ENCODE results near the gene GTF2H3.

The GTF2H3 gene

DNA sequence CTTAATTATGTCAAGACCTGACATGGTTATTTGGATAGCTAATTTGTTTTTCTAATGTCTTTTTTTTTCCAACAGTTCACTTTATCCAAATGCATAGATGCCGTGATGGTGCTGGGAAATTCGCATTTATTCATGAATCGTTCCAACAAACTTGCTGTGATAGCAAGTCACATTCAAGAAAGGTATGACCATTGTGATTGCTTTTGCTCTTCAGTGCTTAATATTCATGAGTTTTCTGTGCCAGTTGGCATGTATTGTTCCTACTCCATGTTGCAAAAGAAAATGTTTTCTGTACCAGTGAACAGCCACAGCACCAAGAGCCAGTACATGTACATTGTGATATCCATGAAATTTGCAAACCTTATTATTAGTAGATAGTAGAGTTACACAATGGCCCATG, 11.8 kb downstream of the GTF2H3 start:
- DNase-seq (ENCODE audit: extremely low read depth in 1 of 2, low read depth in 1 of 2) = no peak

DNA sequence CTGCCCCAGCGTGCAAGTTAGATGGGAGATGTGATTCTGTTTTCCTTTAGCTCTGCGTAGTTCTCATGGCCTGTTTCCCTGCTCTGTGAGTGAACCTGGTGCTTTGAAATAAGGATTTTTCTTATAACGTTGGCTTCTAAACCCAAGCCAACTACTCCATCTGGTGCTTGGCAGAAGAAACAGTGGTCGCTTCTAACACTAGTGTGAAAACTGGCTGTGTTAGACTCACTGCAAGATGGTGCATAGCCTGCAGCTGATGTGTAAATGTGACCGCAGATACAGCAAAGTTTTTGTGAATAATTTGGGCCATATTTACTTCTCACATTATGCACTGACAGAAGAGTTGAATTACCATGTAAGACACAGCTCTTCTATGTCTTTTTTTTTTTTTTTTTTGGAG, 12.2 kb downstream of the GTF2H3 start:
- DNase-seq (ENCODE audit: extremely low read depth in 1 of 2, low read depth in 1 of 2) = no peak

- DNase-seq (ENCODE audit: extremely low read depth in 1 of 2, low read depth in 1 of 2) = no peak
Measured at GRCh38 chr12:123648401-123648800, 14.8 kb downstream of the GTF2H3 start.

GRCh38 chr12:123654129-123654701, 20.6 kb downstream of the GTF2H3 start:
- no peak for DNase-seq (ENCODE audit: extremely low read depth in 1 of 2, low read depth in 1 of 2)

DNA sequence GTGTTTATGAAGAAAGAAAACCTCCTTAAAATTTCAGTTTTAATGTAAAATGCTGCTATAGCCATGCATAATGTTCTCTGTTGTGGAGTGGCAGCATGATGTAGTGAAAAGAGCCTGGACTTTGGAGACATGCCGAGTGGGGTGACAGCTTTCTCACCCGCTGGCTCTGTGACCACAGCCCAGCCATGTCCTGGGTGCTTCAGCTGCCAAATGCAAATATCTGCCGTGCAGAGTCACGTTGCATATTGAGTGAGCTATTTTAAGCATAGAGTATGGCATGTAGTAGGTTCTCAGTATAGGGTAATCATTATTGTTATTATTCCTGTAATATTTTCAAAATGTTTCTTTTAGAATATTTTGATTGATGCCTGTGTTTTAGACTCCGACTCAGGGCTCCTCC, 21.8 kb downstream of the GTF2H3 start:
- DNase-seq (ENCODE audit: extremely low read depth in 1 of 2, low read depth in 1 of 2) = no peak

- no peak for DNase-seq (ENCODE audit: extremely low read depth in 1 of 2, low read depth in 1 of 2)
Measured at GRCh38 chr12:123656392-123656791, 22.8 kb downstream of the GTF2H3 start.

DNA sequence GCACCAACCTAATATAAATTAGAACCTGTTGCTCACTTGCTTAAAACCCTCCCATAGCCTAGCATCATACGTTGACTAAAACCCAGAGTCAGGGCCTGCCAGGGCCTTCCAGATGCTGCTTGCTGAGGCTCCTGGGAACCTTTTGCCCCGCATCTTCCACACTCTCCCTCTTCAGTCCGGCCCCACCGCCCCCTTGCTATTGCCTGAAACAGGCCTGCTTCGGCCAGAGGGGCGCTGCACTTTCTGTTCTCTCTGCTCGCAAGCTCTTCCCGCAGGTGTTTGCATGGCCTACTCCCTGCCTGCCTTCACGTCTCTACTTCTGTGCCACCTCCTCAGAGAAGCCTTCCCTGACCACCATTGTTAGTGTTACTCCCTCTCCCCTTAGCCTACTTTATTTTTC, 23.6 kb downstream of the GTF2H3 start:
- DNase-seq (ENCODE audit: extremely low read depth in 1 of 2, low read depth in 1 of 2) = no peak

DNA sequence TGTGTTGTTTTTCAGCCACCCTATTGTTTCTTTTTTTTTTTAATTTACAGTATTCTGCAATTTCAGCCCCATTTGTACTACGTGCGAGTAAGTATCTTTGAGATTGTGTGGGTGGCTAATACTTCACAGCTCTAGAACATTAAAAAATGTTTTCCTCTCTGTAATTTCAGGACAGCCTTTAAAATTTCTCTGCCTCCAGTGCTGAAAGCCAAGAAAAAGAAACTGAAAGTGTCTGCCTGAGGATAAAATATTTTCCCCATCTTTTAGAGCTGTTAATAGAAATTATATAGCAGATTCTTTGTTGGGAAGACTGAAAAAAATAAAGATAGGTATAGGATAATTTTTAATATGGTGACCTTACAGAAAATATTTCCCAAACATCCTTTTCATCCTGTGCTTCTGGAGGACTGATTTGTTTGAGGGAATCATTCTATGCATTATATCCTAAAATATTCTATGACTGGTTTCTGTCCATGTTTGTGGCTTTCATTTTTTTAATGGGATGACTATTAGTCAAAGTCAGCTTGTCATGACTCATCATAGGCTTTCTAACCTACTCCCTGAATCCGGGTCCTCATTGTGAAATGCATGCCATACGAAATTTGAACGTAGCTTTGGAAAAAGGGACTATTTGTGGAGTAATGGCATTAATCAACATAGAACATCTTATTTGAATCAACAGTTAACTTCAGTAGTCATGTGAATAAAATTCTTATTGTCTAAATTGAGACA, 26.5 kb downstream of the GTF2H3 start:
- no peak for DNase-seq (ENCODE audit: extremely low read depth in 1 of 2, low read depth in 1 of 2)

DNA sequence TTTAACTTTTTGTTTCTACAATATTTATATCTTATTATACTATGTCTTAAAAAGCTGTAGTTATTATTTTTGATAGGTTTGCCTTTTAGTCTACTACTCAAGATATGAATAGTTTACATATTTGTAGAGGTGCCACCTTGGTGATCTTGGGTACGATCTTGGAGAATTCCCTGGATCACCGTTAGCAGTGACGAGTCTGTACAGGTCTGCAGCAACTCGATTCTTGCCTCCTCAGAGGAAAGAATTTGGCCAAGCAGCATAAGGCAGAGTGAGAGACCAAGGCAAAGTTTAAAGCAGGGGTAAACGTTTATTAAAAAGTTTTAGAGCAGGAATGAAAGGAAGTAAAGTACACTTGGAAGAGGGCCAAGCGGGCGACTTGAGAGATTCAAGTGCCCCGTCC, 34.1 kb downstream of the GTF2H3 start:
- no peak for DNase-seq (ENCODE audit: extremely low read depth in 1 of 2, low read depth in 1 of 2)

DNA sequence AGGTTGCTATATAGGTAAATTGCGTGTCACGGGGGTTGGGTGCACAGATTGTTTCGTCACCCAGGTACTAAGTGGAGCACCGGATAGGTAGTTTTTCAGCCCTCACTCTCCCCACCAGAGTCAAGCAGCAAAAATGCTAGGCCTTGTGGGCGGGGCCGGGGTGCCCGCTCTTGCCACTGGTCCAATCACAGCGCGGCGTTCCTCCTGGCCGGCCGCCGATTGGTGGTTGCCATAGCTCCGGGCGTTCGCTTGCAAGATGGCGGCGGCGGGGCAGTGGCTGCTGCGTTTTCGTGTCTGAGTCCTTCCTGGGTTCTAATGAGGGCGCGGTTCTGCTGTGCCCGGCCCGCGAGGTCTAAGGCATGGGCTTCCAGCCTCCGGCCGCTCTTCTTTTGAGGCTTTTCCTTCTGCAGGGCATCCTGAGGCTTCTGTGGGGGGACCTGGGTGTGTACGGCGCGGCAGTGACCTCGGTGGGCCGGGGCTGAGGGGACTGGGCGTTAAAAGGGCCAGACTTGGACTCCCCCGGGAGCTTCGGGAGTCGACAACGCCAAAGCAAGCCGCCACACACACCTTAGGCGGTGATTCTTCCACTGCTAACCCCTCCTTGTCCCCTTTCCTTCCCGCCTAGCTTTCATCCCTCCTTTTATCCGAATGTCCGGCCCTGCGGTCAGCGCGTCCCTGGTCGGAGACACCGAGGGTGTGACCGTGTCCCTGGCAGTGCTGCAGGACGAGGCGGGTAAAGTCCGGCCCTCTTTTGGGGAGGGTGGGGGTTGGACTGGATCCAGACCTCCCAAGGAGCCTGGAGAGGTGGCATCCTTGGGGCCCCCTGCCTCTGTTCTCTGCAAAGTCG, 37.5 kb downstream of the GTF2H3 start, which contains the start of gene TCTN2:
Gene TCTN2, plus strand, starts transcription at position 232 of the 847 bp plus-strand sequence. Its CDS starts 128 bp downstream, at position 360.
- peak; percentile 85 to 91 for DNase-seq (ENCODE audit: extremely low read depth in 1 of 2, low read depth in 1 of 2)

DNA sequence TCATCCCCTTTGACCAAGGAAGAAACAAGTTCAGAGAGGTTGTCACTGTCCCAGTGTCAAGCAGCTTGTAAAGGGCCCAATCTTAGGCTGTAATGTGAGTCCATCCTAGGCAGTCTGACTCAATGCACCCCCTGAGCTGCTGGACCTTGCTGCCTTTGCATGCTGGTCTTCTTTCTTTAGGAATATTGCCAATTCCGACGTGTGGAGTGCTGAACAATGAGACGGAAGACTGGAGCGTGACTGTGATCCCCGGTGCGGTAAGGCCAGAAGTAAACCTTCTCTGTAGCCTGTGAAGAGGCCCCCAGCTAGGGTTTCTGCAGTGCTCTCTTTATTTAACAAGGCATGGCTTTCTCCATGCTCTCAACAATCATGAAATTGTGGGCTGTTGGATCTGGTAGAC, 38.2 kb downstream of the GTF2H3 start:
- no peak for DNase-seq (ENCODE audit: extremely low read depth in 1 of 2, low read depth in 1 of 2)

GRCh38 chr12:123675436-123675835, 41.8 kb downstream of the GTF2H3 start:
- DNase-seq (ENCODE audit: extremely low read depth in 1 of 2, low read depth in 1 of 2) = no peak

- no peak for DNase-seq (ENCODE audit: extremely low read depth in 1 of 2, low read depth in 1 of 2)
Measured at GRCh38 chr12:123676616-123677320, 43.1 kb downstream of the GTF2H3 start.

DNA sequence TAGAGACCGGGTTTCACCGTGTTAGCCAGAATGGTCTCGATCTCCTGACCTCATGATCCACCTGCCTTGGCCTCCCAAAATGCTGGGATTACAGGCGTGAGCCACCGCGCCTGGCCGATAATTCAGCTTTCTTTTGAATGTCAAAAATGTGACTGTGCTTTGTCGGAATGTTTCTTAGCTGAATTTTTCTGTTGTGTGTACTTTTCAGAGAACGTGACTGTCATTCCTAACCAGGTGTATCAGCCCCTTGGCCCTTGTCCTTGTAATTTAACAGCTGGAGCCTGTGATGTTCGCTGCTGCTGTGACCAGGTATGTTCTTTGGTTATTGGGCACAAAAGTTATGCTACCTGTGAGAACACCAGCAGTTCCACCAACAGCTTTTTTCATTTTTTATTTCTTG, 45.4 kb downstream of the GTF2H3 start:
- DNase-seq (ENCODE audit: extremely low read depth in 1 of 2, low read depth in 1 of 2) = no peak

GRCh38 chr12:123681605-123682004, 48.0 kb downstream of the GTF2H3 start:
- no peak for DNase-seq (ENCODE audit: extremely low read depth in 1 of 2, low read depth in 1 of 2)

DNA sequence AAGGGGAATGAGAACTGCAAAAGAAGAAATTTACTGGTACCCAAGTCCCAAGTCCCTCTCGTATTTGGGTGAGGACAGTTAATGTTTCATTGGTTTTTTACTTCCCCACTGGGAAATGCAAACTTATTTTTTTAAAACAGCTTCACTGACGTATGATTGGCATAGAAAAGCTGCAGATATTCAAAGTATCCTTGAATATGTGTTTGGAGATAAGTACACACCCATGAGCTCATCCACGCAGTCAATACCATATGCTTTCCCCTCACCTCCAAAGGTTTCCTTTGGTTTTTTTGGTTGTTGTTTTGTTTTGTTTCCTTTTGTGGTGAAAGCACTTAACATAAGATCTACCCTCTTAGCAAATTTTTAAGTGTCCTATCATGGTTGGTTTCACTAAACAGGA, 50.3 kb downstream of the GTF2H3 start:
- no peak for DNase-seq (ENCODE audit: extremely low read depth in 1 of 2, low read depth in 1 of 2)

DNA sequence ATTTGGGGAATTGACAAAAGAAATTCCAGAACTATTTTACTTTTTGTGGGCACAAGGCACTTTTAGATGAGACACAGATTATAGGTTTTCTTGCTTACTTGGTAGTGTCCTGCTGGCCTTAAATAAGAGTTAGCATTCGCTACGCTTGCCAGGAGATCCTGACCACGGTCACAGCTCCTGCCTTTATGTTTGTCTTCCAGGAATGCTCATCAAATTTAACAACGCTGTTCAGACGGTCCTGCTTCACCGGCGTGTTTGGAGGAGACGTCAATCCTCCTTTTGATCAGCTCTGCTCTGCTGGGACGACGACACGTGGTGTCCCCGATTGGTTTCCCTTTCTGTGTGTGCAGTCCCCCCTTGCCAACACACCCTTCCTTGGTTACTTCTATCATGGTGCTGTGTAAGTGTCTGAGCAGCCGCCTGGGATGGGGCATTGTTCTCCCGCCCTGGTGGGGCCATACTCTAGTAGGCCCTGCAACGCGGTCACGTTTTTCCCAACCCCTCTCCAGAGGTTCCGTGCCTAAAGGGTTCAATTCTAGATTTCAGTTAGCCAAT, 53.1 kb downstream of the GTF2H3 start:
- DNase-seq (ENCODE audit: extremely low read depth in 1 of 2, low read depth in 1 of 2) = no peak

GRCh38 chr12:123690191-123690840, 56.7 kb downstream of the GTF2H3 start:
- DNase-seq (ENCODE audit: extremely low read depth in 1 of 2, low read depth in 1 of 2) = no peak

- DNase-seq (ENCODE audit: extremely low read depth in 1 of 2, low read depth in 1 of 2) = no peak
Measured at GRCh38 chr12:123696207-123696606, 62.6 kb downstream of the GTF2H3 start.

DNA sequence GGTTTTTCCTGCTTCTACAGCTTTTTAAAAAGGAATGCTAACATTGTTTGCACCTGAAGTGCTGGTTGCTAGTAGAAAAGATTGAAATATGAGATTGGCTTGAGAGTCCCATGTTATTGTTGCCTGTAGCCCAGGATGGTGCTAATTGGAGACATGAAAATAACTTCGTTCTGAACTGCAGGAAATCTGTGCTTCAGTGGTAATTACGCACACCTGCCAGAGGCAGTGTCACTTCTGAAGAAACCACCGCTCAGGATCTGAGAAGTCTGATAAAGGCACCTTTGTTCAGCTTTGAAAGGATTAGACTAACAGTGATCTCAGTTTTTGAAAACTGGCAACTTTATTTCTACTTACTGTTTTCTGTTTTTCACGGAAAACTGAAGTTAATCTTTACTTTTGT, 63.0 kb downstream of the GTF2H3 start:
- no peak for DNase-seq (ENCODE audit: extremely low read depth in 1 of 2, low read depth in 1 of 2)
